Measurements from ENCODE around the gene SHROOM1. TPM values are rescaled to one million over a fixed set of nuclear protein-coding genes. Genes with fewer than 3 reads are reported as not detected.

Gene SHROOM1
- total RNA-seq, 1 donor from 2014 or later, result 0.79 TPM

DNA sequence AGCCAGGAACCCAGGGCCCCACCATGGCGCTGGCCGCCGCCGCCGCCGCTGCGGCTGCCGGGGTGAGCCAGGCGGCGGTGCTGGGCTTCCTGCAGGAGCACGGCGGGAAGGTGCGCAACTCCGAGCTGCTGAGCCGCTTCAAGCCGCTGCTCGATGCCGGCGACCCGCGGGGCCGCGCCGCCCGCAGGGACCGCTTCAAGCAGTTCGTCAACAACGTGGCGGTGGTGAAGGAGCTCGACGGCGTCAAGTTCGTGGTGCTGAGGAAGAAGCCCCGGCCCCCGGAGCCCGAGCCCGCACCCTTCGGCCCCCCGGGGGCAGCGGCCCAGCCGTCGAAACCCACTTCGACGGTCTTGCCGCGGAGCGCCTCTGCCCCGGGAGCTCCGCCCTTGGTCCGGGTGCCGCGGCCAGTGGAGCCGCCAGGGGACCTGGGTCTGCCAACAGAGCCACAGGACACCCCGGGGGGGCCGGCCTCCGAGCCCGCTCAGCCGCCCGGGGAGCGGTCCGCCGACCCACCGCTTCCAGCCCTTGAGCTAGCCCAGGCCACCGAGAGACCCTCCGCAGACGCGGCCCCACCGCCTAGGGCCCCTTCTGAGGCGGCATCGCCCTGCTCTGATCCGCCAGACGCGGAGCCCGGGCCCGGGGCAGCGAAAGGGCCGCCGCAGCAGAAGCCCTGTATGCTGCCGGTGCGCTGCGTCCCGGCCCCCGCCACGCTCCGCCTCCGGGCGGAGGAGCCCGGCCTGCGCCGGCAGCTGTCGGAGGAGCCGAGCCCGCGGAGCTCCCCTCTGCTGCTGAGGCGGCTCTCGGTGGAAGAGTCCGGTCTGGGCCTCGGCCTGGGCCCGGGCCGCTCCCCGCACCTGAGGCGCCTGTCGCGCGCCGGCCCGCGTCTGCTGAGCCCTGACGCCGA is 16.6 kb downstream of the SHROOM1 start:
- FAIRE-seq (no peak), DNase-seq (ENCODE audit: low read depth) (no peak)
- H3K36me3 ChIP-seq (ENCODE audit: control insufficient read depth, insufficient read depth, low read length), result no peaks in the 10 kb centered on the region
- H3K27me3 ChIP-seq (ENCODE audit: control insufficient read depth, insufficient read depth, low read length), result peaks cover 8% of the 10 kb centered on the region
- H3K4me3 ChIP-seq (ENCODE audit: low read depth, low read length), result peak overlapping the region; percentile 29
- TF ChIP-seq, protein P1, sequence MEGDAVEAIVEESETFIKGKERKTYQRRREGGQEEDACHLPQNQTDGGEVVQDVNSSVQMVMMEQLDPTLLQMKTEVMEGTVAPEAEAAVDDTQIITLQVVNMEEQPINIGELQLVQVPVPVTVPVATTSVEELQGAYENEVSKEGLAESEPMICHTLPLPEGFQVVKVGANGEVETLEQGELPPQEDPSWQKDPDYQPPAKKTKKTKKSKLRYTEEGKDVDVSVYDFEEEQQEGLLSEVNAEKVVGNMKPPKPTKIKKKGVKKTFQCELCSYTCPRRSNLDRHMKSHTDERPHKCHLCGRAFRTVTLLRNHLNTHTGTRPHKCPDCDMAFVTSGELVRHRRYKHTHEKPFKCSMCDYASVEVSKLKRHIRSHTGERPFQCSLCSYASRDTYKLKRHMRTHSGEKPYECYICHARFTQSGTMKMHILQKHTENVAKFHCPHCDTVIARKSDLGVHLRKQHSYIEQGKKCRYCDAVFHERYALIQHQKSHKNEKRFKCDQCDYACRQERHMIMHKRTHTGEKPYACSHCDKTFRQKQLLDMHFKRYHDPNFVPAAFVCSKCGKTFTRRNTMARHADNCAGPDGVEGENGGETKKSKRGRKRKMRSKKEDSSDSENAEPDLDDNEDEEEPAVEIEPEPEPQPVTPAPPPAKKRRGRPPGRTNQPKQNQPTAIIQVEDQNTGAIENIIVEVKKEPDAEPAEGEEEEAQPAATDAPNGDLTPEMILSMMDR (IDR thresholded peaks at IDR 0.05; ENCODE audit: insufficient read depth, low read length, severe bottlenecking), result no peak

DNA sequence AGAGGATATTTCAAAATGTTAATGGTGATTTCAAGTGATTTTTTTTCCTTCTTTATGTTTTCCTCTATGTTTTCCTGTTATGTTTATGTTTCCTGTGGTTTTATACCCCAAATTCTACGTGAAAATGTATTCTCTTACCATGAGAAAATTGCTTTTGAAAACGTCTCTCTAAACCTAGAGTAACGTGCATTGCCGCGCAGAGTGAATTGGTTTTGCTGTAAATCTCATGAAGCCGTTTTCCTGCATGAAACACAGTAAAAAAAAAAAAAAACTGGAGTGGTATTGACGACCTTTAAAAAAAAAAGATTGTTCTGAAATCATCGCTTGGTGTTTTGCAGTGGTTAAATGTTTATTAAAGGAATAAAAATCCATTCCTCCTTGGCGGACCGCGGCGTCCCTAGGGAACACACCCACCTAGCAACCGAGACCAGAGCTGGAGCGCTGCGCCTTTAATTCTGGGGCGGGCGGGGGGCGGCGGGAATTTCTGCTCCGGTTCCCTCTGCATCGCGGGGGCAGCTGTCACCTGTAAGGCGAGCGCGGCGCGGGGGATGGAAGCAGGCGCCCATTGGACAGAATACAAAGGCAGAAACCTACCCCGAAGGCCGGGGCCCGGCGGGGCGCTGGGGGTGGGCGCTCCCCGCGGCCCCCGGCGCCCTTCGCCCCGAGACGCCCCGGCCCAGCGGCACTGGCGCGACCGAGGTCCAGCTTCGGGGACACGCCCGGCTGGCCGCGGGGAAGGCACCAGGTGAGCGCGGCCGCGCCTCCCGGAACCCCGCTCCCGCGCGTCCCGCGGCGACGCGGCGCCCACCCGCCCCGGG is 17.5 kb downstream of the SHROOM1 start, which contains the start of gene SOWAHA:
SOWAHA (plus strand) TSS at position 522 of the 818 bp plus-strand sequence. CDS start 320 bp downstream, outside the sequence.
- Histone ChIP-seq H3K4me3 (ENCODE audit: low read depth, low read length) (peak within 1 kb of the TSS; percentile 29), H3K27me3 (ENCODE audit: control insufficient read depth, insufficient read depth, low read length) (peaks cover 8% of the 10 kb centered on the region), H3K36me3 (ENCODE audit: control insufficient read depth, insufficient read depth, low read length) (no peaks in the 10 kb centered on the region)
- TF ChIP-seq, protein P1 (IDR thresholded peaks at IDR 0.05; ENCODE audit: insufficient read depth, low read length, severe bottlenecking), result no peak
- no peak for FAIRE-seq
- DNase-seq (ENCODE audit: low read depth), result no peak

DNA sequence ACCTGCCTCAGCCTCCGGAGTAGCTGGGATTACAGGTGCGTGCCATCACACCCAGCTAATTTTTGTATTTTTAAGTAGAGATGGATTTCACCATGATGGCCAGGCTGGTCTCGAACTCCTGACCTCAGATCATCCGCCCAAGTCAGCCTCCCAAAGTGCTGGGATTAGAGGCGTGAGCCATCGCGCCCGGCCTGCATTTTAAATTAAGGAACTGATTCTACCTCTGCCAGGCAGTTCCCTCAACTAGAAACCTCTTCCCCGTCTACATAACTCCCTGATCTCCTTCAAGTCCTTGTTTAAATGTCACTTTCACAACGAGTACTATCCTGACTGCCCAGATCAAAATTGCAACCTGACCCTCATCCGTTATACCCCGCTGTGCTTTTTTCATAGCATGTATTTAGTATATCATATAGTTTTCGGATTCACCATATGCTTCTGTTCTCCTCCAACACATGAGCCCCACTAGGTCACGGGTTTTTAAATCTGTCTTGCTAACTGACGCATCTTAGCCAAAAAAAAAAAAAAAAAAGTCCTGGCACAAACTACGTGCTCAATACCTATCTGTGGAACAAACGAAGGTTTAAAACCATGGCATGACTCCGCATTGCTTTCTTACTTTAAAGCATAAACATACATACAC is 18.2 kb downstream of the SHROOM1 start:
- FAIRE-seq, result no peak

DNA sequence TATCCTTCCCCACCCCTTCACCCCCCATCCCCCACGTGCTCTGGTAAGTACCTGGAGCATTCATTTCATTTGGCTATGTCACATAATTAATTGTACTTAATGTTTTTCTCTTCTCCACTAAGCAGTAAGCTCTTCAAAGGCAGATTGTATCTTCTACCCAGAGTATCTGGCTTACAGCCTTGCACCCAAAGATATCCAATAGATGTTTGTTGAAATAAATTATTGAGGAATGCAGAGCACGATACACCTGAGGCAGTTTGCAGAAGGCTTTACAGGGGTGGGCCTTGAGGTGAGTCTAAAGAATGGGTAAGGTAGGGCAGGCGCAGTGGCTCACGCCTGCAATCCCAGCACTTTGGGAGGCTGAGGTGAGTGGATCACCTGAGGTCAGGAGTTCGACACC is 19.8 kb downstream of the SHROOM1 start:
- Histone ChIP-seq H3K4me3 (ENCODE audit: low read depth, low read length) (no peak overlapping the region), H3K27me3 (ENCODE audit: control insufficient read depth, insufficient read depth, low read length) (peaks cover 8% of the 10 kb centered on the region), H3K36me3 (ENCODE audit: control insufficient read depth, insufficient read depth, low read length) (no peaks in the 10 kb centered on the region)
- TF ChIP-seq, protein P1 (IDR thresholded peaks at IDR 0.05; ENCODE audit: insufficient read depth, low read length, severe bottlenecking), result no peak
- FAIRE-seq (no peak), DNase-seq (ENCODE audit: low read depth) (no peak)

More for the DNA sequence above, 18.2 kb downstream of the SHROOM1 start:
- Histone ChIP-seq H3K27me3 (ENCODE audit: control insufficient read depth, insufficient read depth, low read length) (peaks cover 8% of the 10 kb centered on the region), H3K36me3 (ENCODE audit: control insufficient read depth, insufficient read depth, low read length) (no peaks in the 10 kb centered on the region), H3K4me3 (ENCODE audit: low read depth, low read length) (no peak overlapping the region)
- no peak for DNase-seq (ENCODE audit: low read depth)
- TF ChIP-seq, protein P1 (IDR thresholded peaks at IDR 0.05; ENCODE audit: insufficient read depth, low read length, severe bottlenecking), result no peak

DNA sequence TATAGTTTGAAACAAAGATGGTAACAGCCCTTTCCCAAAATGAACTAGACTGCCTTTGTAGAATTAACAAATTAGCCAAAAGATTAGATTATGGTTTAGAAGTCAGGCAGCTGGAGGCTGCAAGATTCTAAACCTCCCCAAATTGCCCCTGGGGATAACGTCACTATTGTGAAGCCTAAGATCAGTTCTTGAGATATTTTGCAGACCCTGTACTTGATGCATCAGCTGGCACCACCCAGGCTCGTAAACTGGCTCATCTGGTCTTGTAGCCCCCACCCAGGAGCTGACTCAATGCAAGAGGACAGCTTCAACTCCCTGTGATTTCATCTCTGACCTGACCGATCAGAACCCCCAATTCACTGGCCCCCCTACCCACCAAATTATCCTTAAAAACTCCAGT is 21.6 kb downstream of the SHROOM1 start:
- no peaks in the 10 kb centered on the region for H3K36me3 ChIP-seq (ENCODE audit: control insufficient read depth, insufficient read depth, low read length)
- DNase-seq (ENCODE audit: low read depth) (no peak), FAIRE-seq (no peak)

More for the DNA sequence above, 21.6 kb downstream of the SHROOM1 start:
- TF ChIP-seq, protein P1 (IDR thresholded peaks at IDR 0.05; ENCODE audit: insufficient read depth, low read length, severe bottlenecking), result no peak
- H3K4me3 ChIP-seq (ENCODE audit: low read depth, low read length), result no peak overlapping the region
- peaks cover 8% of the 10 kb centered on the region for H3K27me3 ChIP-seq (ENCODE audit: control insufficient read depth, insufficient read depth, low read length)
